Measurements from ENCODE around the gene TOR1AIP2. TPM values are rescaled to one million over a fixed set of nuclear protein-coding genes. Genes with fewer than 3 reads are reported as not detected.

Gene TOR1AIP2
- total and polyA plus RNA-seq, 2 of the 8 experiments (the other 6 are each of a cell fraction or from before 2014, with no cell fraction given): 12.1 to 75.2 TPM

GRCh38 chr1:179877586-179878265 lies at the start of gene TOR1AIP2 (continued):
- TF ChIP-seq TAF1 (IDR thresholded peaks at IDR 0.05; ENCODE audit: low read depth, low read length) (peak; percentile 97), HDAC2 (IDR thresholded peaks at IDR 0.05; ENCODE audit: borderline replicate concordance in 1 of 2, low read depth in 2 of 2, low read length in 2 of 2) (peak in 1 of 2 experiments; percentile 63; a peak in 1 of 4 replicates), RFX5 (IDR thresholded peaks at IDR 0.05; ENCODE audit: borderline replicate concordance, low read depth, low read length) (no peak), SAP30 (IDR thresholded peaks at IDR 0.05; ENCODE audit: insufficient read depth, insufficient replicate concordance, low read length) (no peak), NANOG (IDR thresholded peaks at IDR 0.05; ENCODE audit: insufficient read depth, low read depth, low read length, poor library complexity, severe bottlenecking) (no peak), RBBP5 (IDR thresholded peaks at IDR 0.05; ENCODE audit: borderline replicate concordance, low read depth, low read length) (no peak), CEBPB (IDR thresholded peaks at IDR 0.05; ENCODE audit: low read depth, low read length) (0 out of 2 replicates have a peak, but pooled peaks have one; percentile 39), KDM1A (IDR thresholded peaks at IDR 0.05; ENCODE audit: borderline replicate concordance, low read length) (peak; percentile 97)
- TF ChIP-seq, protein P1, sequence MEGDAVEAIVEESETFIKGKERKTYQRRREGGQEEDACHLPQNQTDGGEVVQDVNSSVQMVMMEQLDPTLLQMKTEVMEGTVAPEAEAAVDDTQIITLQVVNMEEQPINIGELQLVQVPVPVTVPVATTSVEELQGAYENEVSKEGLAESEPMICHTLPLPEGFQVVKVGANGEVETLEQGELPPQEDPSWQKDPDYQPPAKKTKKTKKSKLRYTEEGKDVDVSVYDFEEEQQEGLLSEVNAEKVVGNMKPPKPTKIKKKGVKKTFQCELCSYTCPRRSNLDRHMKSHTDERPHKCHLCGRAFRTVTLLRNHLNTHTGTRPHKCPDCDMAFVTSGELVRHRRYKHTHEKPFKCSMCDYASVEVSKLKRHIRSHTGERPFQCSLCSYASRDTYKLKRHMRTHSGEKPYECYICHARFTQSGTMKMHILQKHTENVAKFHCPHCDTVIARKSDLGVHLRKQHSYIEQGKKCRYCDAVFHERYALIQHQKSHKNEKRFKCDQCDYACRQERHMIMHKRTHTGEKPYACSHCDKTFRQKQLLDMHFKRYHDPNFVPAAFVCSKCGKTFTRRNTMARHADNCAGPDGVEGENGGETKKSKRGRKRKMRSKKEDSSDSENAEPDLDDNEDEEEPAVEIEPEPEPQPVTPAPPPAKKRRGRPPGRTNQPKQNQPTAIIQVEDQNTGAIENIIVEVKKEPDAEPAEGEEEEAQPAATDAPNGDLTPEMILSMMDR (IDR thresholded peaks at IDR 0.05; ENCODE audit: control extremely low read depth in 1 of 3, insufficient read depth in 1 of 3, low read depth in 1 of 3, low read length in 3 of 3): no peak
- TF ChIP-seq, protein P2, sequence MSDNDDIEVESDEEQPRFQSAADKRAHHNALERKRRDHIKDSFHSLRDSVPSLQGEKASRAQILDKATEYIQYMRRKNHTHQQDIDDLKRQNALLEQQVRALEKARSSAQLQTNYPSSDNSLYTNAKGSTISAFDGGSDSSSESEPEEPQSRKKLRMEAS (IDR thresholded peaks at IDR 0.05): peak; percentile 25; the same call in 1 of the 2 replicates

Data from H1 (cell line).